Keratinocyte (primary cell): ENCODE data around the gene DSCAM. TPM values are rescaled to one million over a fixed set of nuclear protein-coding genes. Genes with fewer than 3 reads are reported as not detected.

ENCODE experiments used
- DNase-seq: peaks from one replicate; pipeline ENCODE4 v3.0.0-alpha.2; 2011; ENCODE audit warnings: low read depth, missing footprints, low spot score
- FAIRE-seq: peaks from 2 replicates; lab custom pipeline; 2011; peaks lifted over from hg19 to GRCh38; lab: Jason Lieb, UNC
- H2AFZ ChIP-seq: 2 replicates; pipeline ENCODE4 v1.6.0; 2012; ENCODE audit warnings: low read length, control low read depth, inconsistent platforms; ENCODE audit not compliant: control insufficient read depth
- H3K27ac ChIP-seq: 2 replicates; pipeline ENCODE4 v1.5.1; 2011; ENCODE audit warnings: low read length; ENCODE audit not compliant: control insufficient read depth, insufficient read depth
- H3K27me3 ChIP-seq: 3 replicates; pipeline ENCODE4 v1.6.0; 2011; ENCODE audit warnings: low read length; ENCODE audit not compliant: control insufficient read depth, insufficient read depth; ENCODE audit errors: extremely low read depth
- H3K36me3 ChIP-seq, 2 experiments: 2 replicates in 1 of 2; 3 replicates in 1 of 2; pipeline ENCODE4 v1.5.1; 2011; ENCODE audit warnings: low read length in 2 of 2, mild to moderate bottlenecking in 1 of 2; ENCODE audit not compliant: control insufficient read depth in 2 of 2, insufficient read depth in 2 of 2; ENCODE audit errors: extremely low read depth in 1 of 2
- H3K4me1 ChIP-seq: 3 replicates; pipeline ENCODE4 v1.5.1; 2011; ENCODE audit warnings: low read length; ENCODE audit not compliant: control insufficient read depth, insufficient read depth; ENCODE audit errors: extremely low read depth
- H3K4me2 ChIP-seq: 3 replicates; pipeline ENCODE4 v1.6.0; 2011; ENCODE audit warnings: low read depth, low read length; ENCODE audit not compliant: control insufficient read depth, insufficient read depth; ENCODE audit errors: extremely low read depth
- H3K4me3 ChIP-seq, 3 experiments: fragments of 200-600 bp in 1 of 3; sonication (generic) in 1 of 3; 2 replicates in 2 of 3; 3 replicates in 1 of 3; pipeline ENCODE4 v1.5.1; 2011 to 2016; ENCODE audit warnings: low read length in 3 of 3, mild to moderate bottlenecking in 3 of 3, control low read depth in 2 of 3, inconsistent platforms in 1 of 3, low read depth in 1 of 3, mixed read lengths in 1 of 3, mixed run types in 1 of 3, moderate library complexity in 1 of 3; ENCODE audit not compliant: control insufficient read depth in 2 of 3, insufficient read depth in 2 of 3; ENCODE audit errors: extremely low read depth in 1 of 3
- H3K79me2 ChIP-seq: 2 replicates; pipeline ENCODE4 v1.6.0; 2012; ENCODE audit warnings: low read length; ENCODE audit not compliant: control insufficient read depth, insufficient read depth
- H3K9ac ChIP-seq: 3 replicates; pipeline ENCODE4 v1.6.0; 2011; ENCODE audit warnings: low read length; ENCODE audit not compliant: control insufficient read depth, insufficient read depth; ENCODE audit errors: extremely low read depth
- H3K9me1 ChIP-seq: 3 replicates; pipeline ENCODE4 v1.6.0; 2011; ENCODE audit warnings: low read length; ENCODE audit not compliant: control insufficient read depth, insufficient read depth; ENCODE audit errors: extremely low read depth
- H3K9me3 ChIP-seq: 2 replicates; pipeline ENCODE4 v1.5.1; 2012; ENCODE audit warnings: low read depth, low read length; ENCODE audit not compliant: control insufficient read depth
- H4K20me1 ChIP-seq: 3 replicates; pipeline ENCODE4 v1.6.0; 2011; ENCODE audit warnings: low read length; ENCODE audit not compliant: control insufficient read depth, insufficient read depth; ENCODE audit errors: extremely low read depth
- CTCF ChIP-seq, 3 experiments: IDR thresholded peaks in 1 of 3; conservative IDR thresholded peaks in 1 of 3; optimal IDR thresholded peaks in 1 of 3; 2 replicates in 2 of 3; 3 replicates in 1 of 3; pipeline versions ENCODE3 to v1.5.1; 2011; ENCODE audit warnings: low read length in 3 of 3, mild to moderate bottlenecking in 3 of 3, moderate library complexity in 2 of 3, control low read depth in 1 of 3, inconsistent platforms in 1 of 3; ENCODE audit not compliant: insufficient read depth in 2 of 3; ENCODE audit errors: extremely low read depth in 1 of 3
- EZH2 ChIP-seq: IDR thresholded peaks from one replicate; pipeline ENCODE4 v1.6.1; 2012; ENCODE audit warnings: inconsistent platforms, mild to moderate bottlenecking, low read length, moderate library complexity
- dilution Hi-C: fragments of 300-500 bp; cut with MboI; formaldehyde crosslinking; loops from one replicate; pipeline ENCODE4 v1.7.0; 2020; ENCODE audit warnings: low sequenced_read_pairs; ENCODE audit not compliant: extremely low pct_ligation_motif_present
- polyA plus RNA-seq, 5 experiments: library from polyadenylated mRNA; depleted of rRNA in 3 of 5; stranded (reverse) in 3 of 5; stranded (forward) in 1 of 5; unstranded in 1 of 5; fragments of >200 nt; gene quantifications; 1 replicate in 1 of 5; 2 replicates in 3 of 5; 3 replicates in 1 of 5; pipeline versions ENCODE4 v1.2.1 to v1.2.3, GENCODE V29; 2011 to 2012; ENCODE audit warnings: missing spikeins in 2 of 5, low read depth in 1 of 5, low replicate concordance in 1 of 5

The DSCAM gene
- polyA plus RNA-seq, 1 donor (not counting 4 experiments of a cell fraction or from before 2014, with no cell fraction given): 2.1 TPM

- FAIRE-seq: no peak
- Histone ChIP-seq H3K9me1 (no peaks in the 10 kb centered on the region), H3K9ac (no peak overlapping the region), H3K79me2 (no peaks in the 10 kb centered on the region), H3K4me1 (no peaks in the 10 kb centered on the region), H3K4me3 (no peak overlapping the region), H3K27me3 (no peaks in the 10 kb centered on the region), H3K9me3 (no peaks in the 10 kb centered on the region), H3K36me3 (peaks cover 0 to 3% of the 10 kb centered on the region in 2 experiments), H3K27ac (no peak overlapping the region), H4K20me1 (no peaks in the 10 kb centered on the region), H2AFZ (no peak overlapping the region), H3K4me2 (no peak overlapping the region)
- no peak for TF ChIP-seq CTCF (optimal IDR thresholded peaks at IDR 0.05 in 1 of 3, IDR thresholded peaks at IDR 0.05 in 1 of 3, conservative IDR thresholded peaks at IDR 0.05 in 1 of 3; ENCODE audit: extremely low read depth in 1 of 3, insufficient read depth in 2 of 3, low read length in 3 of 3)
- TF ChIP-seq EZH2: no peak
- dilution Hi-C loops: no loop called here
- no peak for DNase-seq
These were observed 684.9 kb downstream of the DSCAM start for GRCh38 chr21:40162075-40162474.

- Histone ChIP-seq H3K36me3 (peaks cover 0 to 3% of the 10 kb centered on the region in 2 experiments), H3K9me3 (no peaks in the 10 kb centered on the region), H3K79me2 (no peaks in the 10 kb centered on the region), H3K4me2 (no peak overlapping the region), H3K27me3 (no peaks in the 10 kb centered on the region), H2AFZ (no peak overlapping the region), H3K27ac (no peak overlapping the region), H3K9me1 (no peaks in the 10 kb centered on the region), H4K20me1 (no peaks in the 10 kb centered on the region), H3K4me1 (no peaks in the 10 kb centered on the region), H3K9ac (no peak overlapping the region), H3K4me3 (no peak overlapping the region)
- no peak for FAIRE-seq
- dilution Hi-C loops: no loop called here
- no peak for DNase-seq
- TF ChIP-seq CTCF (optimal IDR thresholded peaks at IDR 0.05 in 1 of 3, IDR thresholded peaks at IDR 0.05 in 1 of 3, conservative IDR thresholded peaks at IDR 0.05 in 1 of 3; ENCODE audit: extremely low read depth in 1 of 3, insufficient read depth in 2 of 3, low read length in 3 of 3): no peak
- TF ChIP-seq EZH2: no peak
These were observed 686.0 kb downstream of the DSCAM start for GRCh38 chr21:40160911-40161310.
